Stimulated activated CD8-positive, alpha-beta memory T cell treated with anti-CD3 and anti-CD28 coated beads, Interleukin-4, amount 100 ng/mL, for 24 hours (primary cell): ENCODE results near the gene KRTAP2-2.
"Not testable (repeated sequence)": the region's sequence is repeated elsewhere in the genome, so short reads cannot be mapped to it uniquely, and the experiment has no call there.

ENCODE experiments used
- DNase-seq: peaks from one replicate; pipeline ENCODE4 v3.0.0-alpha.2; 2020; ENCODE audit warnings: low read depth

Gene KRTAP2-2

GRCh38 chr17:41055130-41055529 lies at the start of gene KRTAP2-2:
KRTAP2-2 (minus strand) TSS chr17:41055230; CDS start chr17:41055211, 19 bp downstream.
- not testable (repeated sequence) for DNase-seq

- DNase-seq, result not testable (repeated sequence)
These were observed 49.5 kb upstream of the KRTAP2-2 start for GRCh38 chr17:41104386-41105038.

- DNase-seq, result no peak
These were observed 48.9 kb upstream of the KRTAP2-2 start for GRCh38 chr17:41103896-41104295.

- no peak for DNase-seq
These were observed 46.7 kb upstream of the KRTAP2-2 start, which contains the start of gene KRTAP4-16 for GRCh38 chr17:41101586-41102259. KRTAP4-16 (minus strand) TSS chr17:41102209; CDS start chr17:41102209, 0 bp downstream.

GRCh38 chr17:41099682-41100480 lies 44.9 kb upstream of the KRTAP2-2 start:
- DNase-seq, result not testable (repeated sequence)

GRCh38 chr17:41098481-41098880 lies 43.5 kb upstream of the KRTAP2-2 start:
- no peak for DNase-seq

- DNase-seq, result no peak
These were observed 43.0 kb upstream of the KRTAP2-2 start, which contains the start of gene KRTAP4-8 for GRCh38 chr17:41098042-41098441. KRTAP4-8 (minus strand) TSS chr17:41098142; CDS start chr17:41098084, 58 bp downstream.

GRCh38 chr17:41096055-41096454 lies 41.0 kb upstream of the KRTAP2-2 start:
- no peak for DNase-seq

- not testable (repeated sequence) for DNase-seq
These were observed 33.8 kb upstream of the KRTAP2-2 start for GRCh38 chr17:41088760-41089352.

GRCh38 chr17:41084100-41084856 lies 29.2 kb upstream of the KRTAP2-2 start, which contains the start of gene KRTAP4-7:
KRTAP4-7 (plus strand) TSS chr17:41084150; CDS start chr17:41084207, 57 bp downstream.
- not testable (repeated sequence) for DNase-seq

- not testable (repeated sequence) for DNase-seq
These were observed 28.4 kb upstream of the KRTAP2-2 start for GRCh38 chr17:41083427-41083826.

GRCh38 chr17:41082626-41083025 lies 27.6 kb upstream of the KRTAP2-2 start:
- DNase-seq, result no peak

GRCh38 chr17:41076788-41077187 lies 21.8 kb upstream of the KRTAP2-2 start:
- DNase-seq, result no peak

- no peak for DNase-seq
These were observed 18.6 kb upstream of the KRTAP2-2 start for GRCh38 chr17:41073676-41074075.

- no peak for DNase-seq
These were observed 16.8 kb upstream of the KRTAP2-2 start for GRCh38 chr17:41071606-41072360.

GRCh38 chr17:41069031-41069430 lies 14.0 kb upstream of the KRTAP2-2 start:
- no peak for DNase-seq

- DNase-seq, result no peak
These were observed 12.3 kb upstream of the KRTAP2-2 start for GRCh38 chr17:41067281-41067680.

GRCh38 chr17:41065829-41066624 lies 11.0 kb upstream of the KRTAP2-2 start, which contains the start of gene KRTAP2-4:
KRTAP2-4 (minus strand) TSS chr17:41065879; CDS start chr17:41065845, 34 bp downstream.
- no peak for DNase-seq

GRCh38 chr17:41065016-41065689 lies 10.1 kb upstream of the KRTAP2-2 start:
- not testable (repeated sequence) for DNase-seq
